ENCODE data around the gene LCN2.

DNA sequence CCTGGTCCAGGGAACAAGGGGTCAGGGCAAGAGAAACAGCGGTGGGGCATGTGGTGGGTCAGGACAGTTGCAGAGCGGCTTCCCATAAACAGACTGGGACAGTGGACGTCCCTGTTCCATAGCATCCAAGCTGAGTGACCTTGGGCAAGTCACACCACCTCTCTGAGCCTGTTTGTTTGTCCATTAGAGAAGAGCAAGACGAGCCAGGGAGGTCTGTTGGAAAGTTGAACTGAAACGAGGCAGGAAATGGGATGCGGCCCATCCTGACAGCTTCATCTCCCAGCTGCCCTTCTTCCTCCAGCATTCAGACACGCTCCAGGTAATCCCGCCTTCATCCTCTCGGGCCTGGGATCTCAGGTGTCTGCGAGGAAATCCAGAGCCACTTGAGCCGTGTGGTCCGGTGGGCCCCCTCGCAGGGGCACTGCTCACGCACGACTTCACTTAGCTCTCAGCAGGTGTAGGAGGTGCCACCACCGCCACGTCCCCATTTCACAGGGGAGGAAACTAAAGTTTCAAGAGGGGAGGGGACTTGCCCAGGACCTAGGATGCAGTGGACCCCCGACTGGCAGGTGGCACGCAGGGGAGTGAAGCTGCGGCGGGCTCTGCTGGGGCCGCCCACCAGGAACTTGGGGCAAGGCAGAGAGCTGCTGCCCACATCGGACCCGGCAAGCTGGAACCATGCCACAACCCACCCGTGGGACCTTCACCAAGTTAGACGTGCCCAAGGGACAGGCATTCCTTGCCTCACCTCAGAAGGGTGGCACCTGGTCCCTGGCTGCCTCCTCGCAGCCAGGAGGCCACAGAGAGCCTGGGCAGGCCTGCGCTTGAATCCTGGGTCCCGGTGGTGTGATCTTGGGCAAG, 34.7 kb upstream of the LCN2 start:
- TF ChIP-seq, protein P1, sequence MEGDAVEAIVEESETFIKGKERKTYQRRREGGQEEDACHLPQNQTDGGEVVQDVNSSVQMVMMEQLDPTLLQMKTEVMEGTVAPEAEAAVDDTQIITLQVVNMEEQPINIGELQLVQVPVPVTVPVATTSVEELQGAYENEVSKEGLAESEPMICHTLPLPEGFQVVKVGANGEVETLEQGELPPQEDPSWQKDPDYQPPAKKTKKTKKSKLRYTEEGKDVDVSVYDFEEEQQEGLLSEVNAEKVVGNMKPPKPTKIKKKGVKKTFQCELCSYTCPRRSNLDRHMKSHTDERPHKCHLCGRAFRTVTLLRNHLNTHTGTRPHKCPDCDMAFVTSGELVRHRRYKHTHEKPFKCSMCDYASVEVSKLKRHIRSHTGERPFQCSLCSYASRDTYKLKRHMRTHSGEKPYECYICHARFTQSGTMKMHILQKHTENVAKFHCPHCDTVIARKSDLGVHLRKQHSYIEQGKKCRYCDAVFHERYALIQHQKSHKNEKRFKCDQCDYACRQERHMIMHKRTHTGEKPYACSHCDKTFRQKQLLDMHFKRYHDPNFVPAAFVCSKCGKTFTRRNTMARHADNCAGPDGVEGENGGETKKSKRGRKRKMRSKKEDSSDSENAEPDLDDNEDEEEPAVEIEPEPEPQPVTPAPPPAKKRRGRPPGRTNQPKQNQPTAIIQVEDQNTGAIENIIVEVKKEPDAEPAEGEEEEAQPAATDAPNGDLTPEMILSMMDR (conservative IDR thresholded peaks at IDR 0.05; ENCODE audit: low read depth in 2 of 2): no peak
- no peak for TF ChIP-seq EZH2 (IDR thresholded peaks at IDR 0.05; ENCODE audit: low read depth, unreplicated experiment)
- TF ChIP-seq EZH2phosphoT487 (IDR thresholded peaks at IDR 0.05; ENCODE audit: unreplicated experiment): no peak
- no peak for TF ChIP-seq CREB1 (CRISPR knock-in tag; IDR thresholded peaks at IDR 0.05; ENCODE audit: low read depth)
- TF ChIP-seq POLR2AphosphoS5 (IDR thresholded peaks at IDR 0.05; ENCODE audit: low read depth): no peak
- no peak for TF ChIP-seq JUNB (IDR thresholded peaks at IDR 0.05; ENCODE audit: unreplicated experiment)
- TF ChIP-seq, protein P2, sequence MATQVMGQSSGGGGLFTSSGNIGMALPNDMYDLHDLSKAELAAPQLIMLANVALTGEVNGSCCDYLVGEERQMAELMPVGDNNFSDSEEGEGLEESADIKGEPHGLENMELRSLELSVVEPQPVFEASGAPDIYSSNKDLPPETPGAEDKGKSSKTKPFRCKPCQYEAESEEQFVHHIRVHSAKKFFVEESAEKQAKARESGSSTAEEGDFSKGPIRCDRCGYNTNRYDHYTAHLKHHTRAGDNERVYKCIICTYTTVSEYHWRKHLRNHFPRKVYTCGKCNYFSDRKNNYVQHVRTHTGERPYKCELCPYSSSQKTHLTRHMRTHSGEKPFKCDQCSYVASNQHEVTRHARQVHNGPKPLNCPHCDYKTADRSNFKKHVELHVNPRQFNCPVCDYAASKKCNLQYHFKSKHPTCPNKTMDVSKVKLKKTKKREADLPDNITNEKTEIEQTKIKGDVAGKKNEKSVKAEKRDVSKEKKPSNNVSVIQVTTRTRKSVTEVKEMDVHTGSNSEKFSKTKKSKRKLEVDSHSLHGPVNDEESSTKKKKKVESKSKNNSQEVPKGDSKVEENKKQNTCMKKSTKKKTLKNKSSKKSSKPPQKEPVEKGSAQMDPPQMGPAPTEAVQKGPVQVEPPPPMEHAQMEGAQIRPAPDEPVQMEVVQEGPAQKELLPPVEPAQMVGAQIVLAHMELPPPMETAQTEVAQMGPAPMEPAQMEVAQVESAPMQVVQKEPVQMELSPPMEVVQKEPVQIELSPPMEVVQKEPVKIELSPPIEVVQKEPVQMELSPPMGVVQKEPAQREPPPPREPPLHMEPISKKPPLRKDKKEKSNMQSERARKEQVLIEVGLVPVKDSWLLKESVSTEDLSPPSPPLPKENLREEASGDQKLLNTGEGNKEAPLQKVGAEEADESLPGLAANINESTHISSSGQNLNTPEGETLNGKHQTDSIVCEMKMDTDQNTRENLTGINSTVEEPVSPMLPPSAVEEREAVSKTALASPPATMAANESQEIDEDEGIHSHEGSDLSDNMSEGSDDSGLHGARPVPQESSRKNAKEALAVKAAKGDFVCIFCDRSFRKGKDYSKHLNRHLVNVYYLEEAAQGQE (IDR thresholded peaks at IDR 0.05; ENCODE audit: unreplicated experiment): no peak
- no peak for TF ChIP-seq ETS1 (IDR thresholded peaks at IDR 0.05)
- TF ChIP-seq ZNF114 (CRISPR knock-in tag; IDR thresholded peaks at IDR 0.05): no peak
- TF ChIP-seq, protein P3, sequence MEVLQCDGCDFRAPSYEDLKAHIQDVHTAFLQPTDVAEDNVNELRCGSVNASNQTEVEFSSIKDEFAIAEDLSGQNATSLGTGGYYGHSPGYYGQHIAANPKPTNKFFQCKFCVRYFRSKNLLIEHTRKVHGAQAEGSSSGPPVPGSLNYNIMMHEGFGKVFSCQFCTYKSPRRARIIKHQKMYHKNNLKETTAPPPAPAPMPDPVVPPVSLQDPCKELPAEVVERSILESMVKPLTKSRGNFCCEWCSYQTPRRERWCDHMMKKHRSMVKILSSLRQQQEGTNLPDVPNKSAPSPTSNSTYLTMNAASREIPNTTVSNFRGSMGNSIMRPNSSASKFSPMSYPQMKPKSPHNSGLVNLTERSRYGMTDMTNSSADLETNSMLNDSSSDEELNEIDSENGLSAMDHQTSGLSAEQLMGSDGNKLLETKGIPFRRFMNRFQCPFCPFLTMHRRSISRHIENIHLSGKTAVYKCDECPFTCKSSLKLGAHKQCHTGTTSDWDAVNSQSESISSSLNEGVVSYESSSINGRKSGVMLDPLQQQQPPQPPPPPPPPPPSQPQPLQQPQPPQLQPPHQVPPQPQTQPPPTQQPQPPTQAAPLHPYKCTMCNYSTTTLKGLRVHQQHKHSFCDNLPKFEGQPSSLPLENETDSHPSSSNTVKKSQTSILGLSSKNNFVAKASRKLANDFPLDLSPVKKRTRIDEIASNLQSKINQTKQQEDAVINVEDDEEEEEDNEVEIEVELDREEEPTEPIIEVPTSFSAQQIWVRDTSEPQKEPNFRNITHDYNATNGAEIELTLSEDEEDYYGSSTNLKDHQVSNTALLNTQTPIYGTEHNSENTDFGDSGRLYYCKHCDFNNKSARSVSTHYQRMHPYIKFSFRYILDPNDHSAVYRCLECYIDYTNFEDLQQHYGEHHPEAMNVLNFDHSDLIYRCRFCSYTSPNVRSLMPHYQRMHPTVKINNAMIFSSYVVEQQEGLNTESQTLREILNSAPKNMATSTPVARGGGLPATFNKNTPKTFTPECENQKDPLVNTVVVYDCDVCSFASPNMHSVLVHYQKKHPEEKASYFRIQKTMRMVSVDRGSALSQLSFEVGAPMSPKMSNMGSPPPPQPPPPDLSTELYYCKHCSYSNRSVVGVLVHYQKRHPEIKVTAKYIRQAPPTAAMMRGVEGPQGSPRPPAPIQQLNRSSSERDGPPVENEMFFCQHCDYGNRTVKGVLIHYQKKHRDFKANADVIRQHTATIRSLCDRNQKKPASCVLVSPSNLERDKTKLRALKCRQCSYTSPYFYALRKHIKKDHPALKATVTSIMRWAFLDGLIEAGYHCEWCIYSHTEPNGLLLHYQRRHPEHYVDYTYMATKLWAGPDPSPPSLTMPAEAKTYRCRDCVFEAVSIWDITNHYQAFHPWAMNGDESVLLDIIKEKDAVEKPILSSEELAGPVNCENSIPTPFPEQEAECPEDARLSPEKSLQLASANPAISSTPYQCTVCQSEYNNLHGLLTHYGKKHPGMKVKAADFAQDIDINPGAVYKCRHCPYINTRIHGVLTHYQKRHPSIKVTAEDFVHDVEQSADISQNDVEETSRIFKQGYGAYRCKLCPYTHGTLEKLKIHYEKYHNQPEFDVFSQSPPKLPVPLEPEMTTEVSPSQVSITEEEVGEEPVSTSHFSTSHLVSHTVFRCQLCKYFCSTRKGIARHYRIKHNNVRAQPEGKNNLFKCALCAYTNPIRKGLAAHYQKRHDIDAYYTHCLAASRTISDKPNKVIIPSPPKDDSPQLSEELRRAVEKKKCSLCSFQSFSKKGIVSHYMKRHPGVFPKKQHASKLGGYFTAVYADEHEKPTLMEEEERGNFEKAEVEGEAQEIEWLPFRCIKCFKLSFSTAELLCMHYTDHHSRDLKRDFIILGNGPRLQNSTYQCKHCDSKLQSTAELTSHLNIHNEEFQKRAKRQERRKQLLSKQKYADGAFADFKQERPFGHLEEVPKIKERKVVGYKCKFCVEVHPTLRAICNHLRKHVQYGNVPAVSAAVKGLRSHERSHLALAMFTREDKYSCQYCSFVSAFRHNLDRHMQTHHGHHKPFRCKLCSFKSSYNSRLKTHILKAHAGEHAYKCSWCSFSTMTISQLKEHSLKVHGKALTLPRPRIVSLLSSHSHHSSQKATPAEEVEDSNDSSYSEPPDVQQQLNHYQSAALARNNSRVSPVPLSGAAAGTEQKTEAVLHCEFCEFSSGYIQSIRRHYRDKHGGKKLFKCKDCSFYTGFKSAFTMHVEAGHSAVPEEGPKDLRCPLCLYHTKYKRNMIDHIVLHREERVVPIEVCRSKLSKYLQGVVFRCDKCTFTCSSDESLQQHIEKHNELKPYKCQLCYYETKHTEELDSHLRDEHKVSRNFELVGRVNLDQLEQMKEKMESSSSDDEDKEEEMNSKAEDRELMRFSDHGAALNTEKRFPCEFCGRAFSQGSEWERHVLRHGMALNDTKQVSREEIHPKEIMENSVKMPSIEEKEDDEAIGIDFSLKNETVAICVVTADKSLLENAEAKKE (CRISPR knock-in tag; IDR thresholded peaks at IDR 0.05): no peak

Data from GM23338 (cell line).